HG02678 (cell line): ENCODE data around the gene TMPRSS11E.
"Not testable (repeated sequence)": the region's sequence is repeated elsewhere in the genome, so short reads cannot be mapped to it uniquely, and the experiment has no call there.

Source experiments
- ATAC-seq: cut with Tn5 transposase; IDR thresholded peaks from one replicate; pipeline ENCODE4 v1.9.1; 2021; ENCODE audit warnings: mild to moderate bottlenecking, moderate library complexity; ENCODE audit not compliant: unreplicated experiment

Gene TMPRSS11E

GRCh38 chr4:68447201-68447600 lies at the start of gene TMPRSS11E:
TMPRSS11E (plus strand) TSS chr4:68447463; CDS start chr4:68447513, 50 bp downstream.
- no peak for ATAC-seq

GRCh38 chr4:68399306-68399705 lies 48.0 kb upstream of the TMPRSS11E start:
- ATAC-seq, result no peak

DNA sequence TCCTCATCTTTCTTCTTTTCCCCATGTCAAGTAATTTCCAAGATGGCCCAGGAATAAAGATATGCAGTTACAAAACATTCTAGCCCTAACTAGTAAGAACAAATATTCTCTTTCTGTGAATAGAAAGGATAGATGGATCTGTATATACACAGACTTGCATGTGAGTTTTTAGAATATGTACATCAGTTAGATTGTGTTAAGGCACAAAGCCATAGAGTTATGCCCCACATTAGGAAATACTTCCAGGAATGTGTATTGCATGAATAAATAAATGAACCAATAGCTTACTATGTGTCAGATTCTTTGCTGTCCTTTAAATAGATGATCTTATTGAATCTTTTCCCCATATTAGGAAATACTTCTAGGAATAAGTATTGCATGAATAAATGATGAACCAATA lies 46.0 kb upstream of the TMPRSS11E start:
- ATAC-seq, result no peak

DNA sequence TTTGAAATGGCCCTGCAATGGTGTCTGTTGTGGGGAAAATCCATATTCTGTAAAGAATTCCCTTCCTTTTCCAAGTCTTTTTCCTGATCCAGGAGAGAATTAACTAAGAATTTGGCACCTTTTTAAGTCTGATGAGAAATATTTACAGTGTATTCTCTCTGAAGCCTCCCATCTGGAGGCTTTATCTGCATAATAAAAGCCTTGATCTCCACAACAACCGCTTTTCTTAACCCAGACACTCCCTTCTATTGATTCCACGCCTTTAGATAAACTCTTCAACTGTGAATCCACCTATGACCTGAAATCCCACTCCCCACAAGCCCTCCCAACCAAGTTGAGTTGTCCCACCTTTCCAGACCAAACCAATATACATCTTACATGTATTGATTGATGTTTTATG lies 43.1 kb upstream of the TMPRSS11E start:
- no peak for ATAC-seq

DNA sequence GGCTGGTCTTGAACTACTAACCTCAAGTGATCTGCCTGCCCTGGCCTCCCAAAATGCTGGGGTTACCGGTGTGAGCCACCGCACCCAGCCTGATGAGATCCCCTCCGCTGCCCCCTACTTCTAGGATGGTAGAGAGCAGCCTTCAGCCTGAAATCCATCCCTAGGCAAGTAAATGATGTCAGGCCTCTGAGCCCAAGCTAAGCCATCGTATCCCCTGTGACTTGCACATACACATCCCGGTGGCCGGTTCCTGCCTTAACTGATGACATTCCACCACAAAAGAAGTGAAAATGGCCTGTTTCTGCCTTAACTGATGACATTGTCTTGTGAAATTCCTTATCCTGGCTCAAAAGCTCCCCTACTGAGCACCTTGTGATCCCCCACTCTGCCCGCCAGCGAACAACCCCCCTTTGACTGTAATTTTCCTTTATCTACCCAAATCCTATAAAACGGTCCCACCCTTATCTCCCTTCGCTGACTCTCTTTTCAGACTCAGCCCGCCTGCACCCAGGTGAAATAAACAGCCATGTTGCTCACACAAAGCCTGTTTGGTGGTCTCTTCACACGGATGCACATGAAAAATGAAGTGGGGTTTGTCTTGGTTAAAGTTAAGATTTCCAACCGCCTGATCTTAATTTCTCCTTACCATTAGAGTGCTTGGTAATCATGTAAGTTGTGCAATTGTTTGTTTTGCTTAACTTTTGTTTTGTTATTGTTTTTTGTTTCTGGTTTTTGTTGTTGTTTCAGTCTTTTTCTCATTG lies 41.4 kb upstream of the TMPRSS11E start:
- ATAC-seq, result not testable (repeated sequence)

GRCh38 chr4:68406479-68406859 lies 40.8 kb upstream of the TMPRSS11E start:
- no peak for ATAC-seq

DNA sequence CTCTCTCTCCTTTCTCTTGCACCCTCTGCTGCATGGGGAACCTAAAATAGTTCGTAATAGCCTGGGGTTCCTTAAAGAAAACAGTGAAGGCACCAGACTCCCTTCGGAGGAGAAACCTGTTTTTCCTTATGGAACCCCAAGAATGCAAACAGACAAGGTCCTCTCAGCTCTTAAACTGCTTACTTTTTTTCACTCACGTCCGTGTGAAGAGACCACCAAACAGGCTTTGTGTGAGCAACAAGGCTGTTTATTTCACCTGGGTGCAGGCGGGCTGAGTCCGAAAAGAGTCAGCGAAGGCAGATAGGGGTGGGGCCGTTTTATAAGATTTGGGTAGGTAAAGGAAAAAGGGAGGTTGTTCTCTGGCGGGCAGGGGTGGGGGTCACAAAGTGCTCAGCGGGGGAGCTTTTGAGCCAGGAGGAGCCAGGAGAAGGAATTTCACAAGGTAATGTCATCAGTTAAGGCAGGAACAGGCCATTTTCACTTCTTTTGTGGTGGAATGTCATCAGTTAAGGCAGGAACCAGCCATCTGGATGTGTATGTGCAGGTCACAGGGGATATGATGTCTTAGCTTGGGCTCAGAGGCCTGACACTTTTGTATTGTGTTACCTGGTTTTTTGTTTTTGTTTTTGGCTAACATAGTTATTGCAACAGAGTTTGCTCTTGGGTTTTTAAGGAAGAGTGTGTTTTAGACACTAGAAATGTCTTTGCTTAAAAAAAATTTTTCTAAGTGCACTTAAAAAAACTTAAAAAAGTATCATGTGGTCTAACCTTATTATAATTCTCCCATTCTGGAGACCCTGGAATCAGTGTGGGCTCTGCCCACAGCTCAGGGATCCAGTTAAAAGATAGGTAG lies 40.0 kb upstream of the TMPRSS11E start:
- not testable (repeated sequence) for ATAC-seq

DNA sequence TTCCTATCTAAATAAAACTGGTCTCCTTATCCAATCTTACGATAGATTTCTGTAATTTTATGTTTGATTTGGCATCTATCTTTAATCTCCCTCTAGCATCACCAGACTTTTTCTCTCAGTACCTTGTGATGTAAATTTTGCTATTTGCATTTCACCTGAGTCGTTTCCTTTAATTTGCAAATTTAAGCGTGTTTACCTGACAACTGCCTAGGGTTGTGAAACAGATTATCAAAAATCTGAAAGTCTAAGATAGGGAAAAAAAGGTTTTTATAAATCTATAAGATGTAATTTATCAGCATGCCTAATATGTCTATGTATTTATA lies 39.4 kb upstream of the TMPRSS11E start:
- ATAC-seq, result no peak

DNA sequence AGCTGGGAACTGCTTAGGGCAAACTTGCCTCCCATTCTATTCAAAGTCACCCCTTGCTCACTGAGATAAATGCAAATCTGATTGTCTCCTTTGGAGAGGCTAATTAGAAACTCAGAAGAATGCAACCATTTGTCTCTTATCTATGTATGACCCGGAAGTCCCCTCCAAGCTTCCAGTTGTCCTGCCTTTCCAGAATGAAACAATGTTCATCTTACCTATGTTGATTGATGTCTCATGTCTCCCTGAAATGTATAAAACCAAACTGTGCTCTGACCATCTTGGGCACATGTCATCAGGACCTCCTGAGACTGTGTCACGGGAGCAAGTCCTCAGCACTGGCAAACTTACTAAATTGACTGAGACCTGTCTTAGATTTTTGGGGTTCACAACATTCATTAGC lies 37.1 kb upstream of the TMPRSS11E start:
- ATAC-seq, result no peak

GRCh38 chr4:68410643-68411042 lies 36.6 kb upstream of the TMPRSS11E start:
- ATAC-seq, result no peak

- ATAC-seq, result not testable (repeated sequence)
These were observed 35.2 kb upstream of the TMPRSS11E start for GRCh38 chr4:68412031-68412430.

DNA sequence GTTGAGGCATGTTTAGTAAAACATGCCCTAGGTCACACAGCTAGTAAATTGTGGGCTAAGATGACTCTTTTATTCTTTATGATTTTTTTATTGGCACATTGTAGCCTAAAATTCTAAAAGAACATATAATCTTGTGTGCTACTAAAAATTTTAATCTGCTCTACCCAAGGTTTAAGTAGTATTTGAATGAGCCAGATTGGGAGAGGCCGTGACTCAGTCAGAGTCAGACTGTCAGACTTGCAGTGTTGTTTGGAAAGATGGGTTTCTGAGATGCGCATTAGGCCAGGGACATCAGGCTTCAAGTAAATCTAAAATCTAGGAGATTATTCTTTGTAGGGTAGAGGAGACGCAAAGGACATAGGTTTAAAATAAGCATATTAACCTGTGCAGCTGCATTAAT lies 30.7 kb upstream of the TMPRSS11E start:
- ATAC-seq, result no peak

- ATAC-seq, result no peak
These were observed 20.7 kb upstream of the TMPRSS11E start for GRCh38 chr4:68426516-68426915.

GRCh38 chr4:68430337-68430736 lies 16.9 kb upstream of the TMPRSS11E start:
- no peak for ATAC-seq

GRCh38 chr4:68432320-68432719 lies 14.9 kb upstream of the TMPRSS11E start:
- ATAC-seq, result no peak

DNA sequence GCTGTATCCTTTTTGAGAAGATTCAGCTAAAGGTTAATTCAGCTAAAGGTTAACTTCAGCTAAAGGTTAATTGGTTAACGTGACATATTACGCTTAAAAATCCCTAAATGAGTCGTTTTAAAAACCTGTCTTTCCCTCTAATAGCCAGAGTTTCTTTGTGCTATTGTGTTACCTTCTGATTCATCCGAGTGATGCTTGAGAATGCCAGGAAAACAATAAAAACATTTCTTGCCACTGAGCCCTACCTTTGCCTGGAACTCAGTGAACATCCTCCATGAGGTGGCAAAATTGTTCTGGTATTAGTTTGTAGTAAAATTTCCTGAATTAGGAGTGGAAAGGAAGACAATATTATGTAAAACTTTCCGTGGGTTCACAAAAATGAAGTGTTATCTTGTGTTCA lies 13.7 kb upstream of the TMPRSS11E start:
- no peak for ATAC-seq

DNA sequence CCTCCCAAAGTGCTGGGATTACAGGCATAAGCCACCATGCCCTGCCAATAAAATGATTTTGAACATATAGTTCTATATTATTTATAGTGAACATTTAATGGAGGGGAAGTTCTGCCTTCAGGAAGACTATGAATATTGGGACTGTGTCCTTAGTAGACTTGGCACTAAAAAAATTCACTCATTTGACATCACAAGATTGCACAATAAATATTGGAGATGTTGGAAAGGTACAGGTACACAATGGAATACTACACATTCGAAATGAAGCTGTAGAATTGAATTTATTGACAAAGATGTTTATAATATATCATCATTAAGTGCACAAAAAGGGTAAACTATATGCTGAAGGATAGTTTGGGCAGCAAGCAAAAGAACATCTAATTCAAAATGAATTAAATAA lies 13.0 kb upstream of the TMPRSS11E start:
- no peak for ATAC-seq

DNA sequence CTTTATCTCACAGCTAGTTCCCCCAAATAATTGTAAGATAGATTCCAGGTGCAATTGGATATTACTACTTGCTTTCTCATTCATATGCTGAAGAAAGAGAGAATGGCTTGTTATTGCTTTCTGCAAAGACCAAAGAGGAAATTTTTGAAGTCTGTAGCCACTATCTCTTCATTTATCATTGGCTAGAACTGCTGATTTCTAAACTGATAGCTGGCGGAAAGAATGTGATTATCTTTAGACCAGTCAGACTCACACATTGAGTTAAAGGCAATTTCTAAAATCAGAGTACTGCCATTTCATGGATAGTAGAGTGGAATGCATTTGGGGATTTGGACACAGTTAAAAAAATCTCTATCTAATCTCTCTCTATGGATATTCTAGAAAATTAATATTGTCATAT lies 12.4 kb upstream of the TMPRSS11E start:
- no peak for ATAC-seq

DNA sequence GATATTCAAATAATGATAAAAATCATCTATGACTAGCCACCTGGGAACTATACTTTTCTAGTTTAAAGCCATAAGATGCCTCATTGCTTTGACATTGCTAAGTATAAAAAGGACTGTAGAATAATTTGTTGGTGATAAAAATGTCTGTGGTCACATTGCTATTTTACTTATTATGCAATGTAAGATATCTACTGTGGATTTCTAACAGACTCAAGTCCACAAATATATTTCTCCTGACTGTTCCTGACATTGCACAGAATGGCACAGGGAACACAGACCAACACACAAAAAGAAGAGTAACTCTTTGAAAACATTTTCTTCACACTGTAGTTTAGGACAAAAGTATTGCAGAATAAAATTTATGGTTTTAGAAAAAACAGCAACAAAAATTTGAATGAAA lies 2.2 kb upstream of the TMPRSS11E start:
- ATAC-seq, result no peak

DNA sequence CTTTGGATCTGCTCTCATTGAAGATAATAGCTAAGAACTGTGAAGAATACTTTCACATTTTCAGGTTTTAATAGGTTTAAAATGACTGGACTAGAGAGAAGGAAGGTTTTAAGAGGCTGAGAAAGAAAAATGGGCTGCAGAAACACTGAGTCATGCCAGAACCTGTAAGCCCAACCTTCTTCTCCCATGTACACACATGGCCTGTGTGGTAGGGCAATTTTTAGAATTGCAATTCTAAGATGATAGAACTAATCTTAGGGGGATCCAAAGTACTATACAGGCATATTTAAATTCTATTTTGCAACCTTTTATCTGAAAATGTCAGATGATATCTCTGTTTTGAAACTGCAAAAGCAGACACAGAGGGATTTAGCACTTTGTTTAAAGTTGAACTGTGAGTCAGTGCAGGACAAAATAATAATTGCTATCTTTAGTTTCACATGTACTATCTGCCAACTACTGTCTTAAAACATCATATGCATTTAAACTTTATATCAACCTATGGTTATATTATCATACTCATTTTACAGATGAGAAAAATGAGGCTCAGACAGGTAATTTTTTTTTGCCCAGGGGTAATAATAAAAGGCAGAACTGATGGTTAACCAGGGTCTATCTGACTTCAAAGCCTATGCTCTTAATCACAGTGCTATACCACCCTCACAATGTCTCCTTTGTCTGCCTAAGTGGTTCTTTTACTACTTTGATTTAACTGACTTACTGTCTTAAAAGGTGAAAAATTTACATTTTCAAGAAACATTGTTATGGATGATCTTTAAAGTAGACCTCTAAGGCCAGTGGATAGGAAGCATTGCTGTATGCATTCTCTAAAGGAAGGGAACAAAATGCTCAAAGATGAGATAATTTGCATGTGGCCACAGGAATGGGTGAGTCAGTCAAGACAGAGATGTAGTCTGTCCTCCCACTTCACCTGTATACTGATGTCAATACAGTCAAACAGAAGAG lies 4.3 kb downstream of the TMPRSS11E start:
- peak; percentile 74 for ATAC-seq

DNA sequence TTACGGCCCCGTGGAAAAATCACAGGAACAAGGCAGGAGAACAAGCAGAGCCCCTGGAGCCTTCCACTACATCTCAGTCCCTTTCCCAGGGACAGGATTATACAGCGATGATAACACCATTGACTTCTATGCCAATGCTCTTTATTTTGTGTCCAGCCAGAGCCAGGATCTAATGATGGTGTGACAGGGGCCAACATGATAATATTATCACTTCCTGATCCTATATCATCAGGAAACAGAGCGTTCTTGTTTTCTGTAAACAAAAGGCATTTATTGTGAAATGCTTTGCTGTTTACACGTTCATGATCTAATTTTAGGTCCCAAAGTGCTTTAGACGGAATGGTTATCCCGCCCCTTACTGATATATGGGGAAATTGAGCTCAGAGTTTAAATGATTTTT lies 12.8 kb downstream of the TMPRSS11E start:
- no peak for ATAC-seq
